Measurements from ENCODE around the gene MPZ.
"Not testable (repeated sequence)": the region's sequence is repeated elsewhere in the genome, so short reads cannot be mapped to it uniquely, and the experiment has no call there.

MPZ gene

GRCh38 chr1:161299347-161299746 is 10.4 kb downstream of the MPZ start:
- no peak for DNase-seq

- no peak for DNase-seq
Measured at GRCh38 chr1:161298116-161298515, 11.7 kb downstream of the MPZ start.

DNA sequence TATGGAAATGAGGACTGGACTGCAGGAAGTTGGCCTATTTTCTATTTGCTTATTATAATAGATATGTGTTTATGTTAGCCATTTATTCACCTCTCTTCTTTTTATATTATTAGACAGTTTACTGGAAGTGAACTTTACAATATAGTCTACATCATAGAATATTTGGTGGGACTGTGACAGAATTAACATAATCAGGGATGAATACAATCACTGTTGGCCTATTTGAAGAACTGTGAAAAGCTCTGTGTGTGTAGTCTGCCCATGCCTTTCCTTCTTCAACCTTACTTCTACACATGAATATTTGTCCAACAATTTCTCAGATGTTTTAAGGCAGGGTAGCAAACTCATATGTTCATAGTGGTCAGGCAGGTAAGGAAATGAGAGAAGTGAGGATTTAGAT is 12.4 kb downstream of the MPZ start:
- DNase-seq: no peak

DNA sequence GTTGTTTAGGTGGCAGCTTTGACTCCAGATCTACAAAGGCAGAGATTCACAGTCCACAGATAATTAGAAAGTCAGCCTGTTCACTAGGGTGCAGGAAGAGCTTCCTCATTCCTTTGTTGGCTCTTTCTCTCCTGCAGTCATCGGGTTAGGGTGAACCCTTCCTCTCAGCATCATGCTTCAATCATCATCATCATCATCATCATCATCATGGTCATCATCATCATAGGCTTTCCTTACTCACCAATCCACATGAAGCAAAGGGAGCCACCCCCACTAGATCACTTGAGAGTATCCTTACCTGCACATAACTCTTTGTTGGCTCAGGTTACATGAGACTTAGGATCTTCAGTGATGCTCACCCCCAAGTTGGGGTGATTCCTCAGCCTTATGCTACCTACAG is 19.0 kb downstream of the MPZ start:
- DNase-seq: no peak

- no peak for DNase-seq
Measured at GRCh38 chr1:161287482-161288054, 22.2 kb downstream of the MPZ start.

- no peak for DNase-seq
Measured at GRCh38 chr1:161285521-161285920, 24.2 kb downstream of the MPZ start.

DNA sequence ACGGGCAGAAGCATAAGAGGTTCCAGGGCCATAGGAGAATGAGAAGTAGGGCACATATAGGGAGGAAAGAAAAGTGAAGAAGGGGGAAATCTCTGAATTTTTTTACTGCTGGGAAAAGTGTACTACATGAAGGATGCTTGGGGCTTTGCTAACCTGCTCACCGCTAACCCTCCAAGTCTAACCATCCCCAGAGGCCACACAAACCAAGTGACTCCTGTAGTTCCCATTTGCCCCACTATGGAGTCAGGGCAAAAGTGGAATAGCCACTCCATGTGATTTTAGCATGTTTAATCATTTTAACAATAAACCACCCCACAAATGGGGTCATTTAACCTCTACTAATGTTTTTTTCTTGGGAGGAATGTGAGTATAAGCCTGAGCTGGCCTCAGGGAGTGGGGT is 24.7 kb downstream of the MPZ start:
- no peak for DNase-seq

DNA sequence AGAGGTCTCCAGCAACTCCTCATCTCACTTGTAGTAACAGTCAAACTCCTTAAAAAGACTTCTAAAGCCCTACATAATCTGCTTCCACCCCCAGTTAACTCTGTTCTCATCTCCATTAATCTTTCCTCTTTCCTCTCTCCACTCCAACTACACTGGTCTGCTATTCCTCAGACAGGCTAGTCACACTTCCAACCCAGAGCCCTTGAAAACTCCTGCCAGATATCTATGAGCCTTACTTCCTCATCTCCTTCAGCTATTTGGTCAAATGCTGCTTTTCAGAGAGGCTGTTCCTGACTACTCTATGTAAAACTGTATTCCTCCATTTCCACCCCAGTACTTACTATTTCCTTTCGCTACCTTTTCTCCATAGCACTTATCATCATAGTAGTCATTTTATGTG is 26.8 kb downstream of the MPZ start:
- DNase-seq: no peak

DNA sequence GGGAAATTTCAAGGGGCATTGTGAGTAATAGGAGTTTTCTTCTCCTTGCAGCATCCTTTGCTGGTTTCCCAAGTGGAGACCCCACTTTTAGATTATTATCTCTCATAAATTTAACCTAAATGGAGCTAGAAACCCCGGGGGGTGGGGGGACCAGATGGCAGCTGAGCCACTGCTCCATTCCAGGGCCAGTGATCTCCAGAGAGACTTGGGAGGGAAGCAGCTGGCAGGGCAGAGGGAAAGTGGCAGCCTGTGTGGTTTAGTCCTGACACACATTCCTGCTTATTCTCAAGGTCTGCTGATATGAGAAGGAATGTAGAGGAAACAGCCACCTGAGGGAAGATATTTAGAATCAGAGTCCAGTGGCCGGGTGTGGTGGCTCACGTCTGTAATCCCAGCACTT is 34.9 kb downstream of the MPZ start:
- DNase-seq: no peak

DNA sequence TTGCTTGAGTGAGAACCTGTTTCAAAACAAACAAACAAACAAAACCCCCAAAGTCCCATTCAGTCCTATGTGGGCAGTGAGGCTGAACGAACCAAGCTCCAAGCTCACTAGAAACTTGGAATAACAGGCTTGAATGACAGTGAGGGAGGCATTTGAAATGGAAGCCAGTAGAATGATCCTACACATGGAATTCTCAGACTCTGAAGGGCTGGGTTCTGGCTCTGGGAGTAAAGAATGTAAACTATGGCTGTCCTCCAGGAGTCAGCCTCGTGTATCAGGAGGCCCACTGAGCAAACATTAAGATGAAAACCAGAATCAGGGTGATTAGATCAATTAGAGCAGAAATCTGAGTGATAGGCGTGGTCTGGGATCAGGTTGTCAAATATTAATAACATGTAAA is 36.4 kb downstream of the MPZ start:
- DNase-seq: no peak

DNA sequence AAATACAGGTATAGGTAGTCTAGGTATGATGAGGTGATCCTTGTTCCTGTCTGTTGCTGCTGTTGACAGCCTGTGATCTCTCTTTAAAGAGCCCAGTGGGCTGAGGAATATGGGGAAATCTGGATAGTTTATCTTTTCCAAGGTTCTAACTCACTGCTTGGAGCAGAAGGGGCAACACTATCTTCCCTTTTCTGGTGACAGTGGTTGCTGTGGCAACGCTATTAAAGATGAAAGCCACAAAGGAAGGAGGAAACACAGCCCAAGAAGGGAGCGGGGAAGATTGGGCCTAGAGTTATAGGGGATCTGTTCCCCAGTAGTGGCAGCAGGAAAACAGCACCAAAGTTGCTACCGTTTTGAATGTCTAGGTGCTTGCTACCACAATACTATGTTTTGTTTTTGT is 42.4 kb downstream of the MPZ start:
- no peak for DNase-seq

DNA sequence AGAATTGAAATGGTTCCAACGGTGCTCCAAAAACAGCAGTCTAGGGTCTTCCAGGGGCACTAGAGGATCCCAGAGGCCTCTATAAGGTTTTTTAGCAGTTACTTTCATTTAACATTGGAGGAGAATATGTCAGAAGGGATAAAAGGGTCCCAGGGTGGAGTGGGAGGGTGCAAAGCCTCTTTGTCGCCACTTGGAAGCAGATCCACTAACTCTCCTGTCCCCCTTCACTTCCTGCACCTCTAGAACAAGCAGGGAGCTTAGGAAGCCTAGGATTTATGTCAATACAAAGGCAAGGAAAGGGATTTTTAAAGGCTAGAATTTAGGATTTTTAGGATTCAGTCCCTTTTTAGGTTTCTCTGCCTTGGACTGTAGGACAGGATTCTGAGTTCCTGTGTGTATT is 42.9 kb downstream of the MPZ start:
- DNase-seq: no peak

GRCh38 chr1:161266202-161266601 is 43.6 kb downstream of the MPZ start:
- no peak for DNase-seq

GRCh38 chr1:161265305-161265704 is 44.5 kb downstream of the MPZ start:
- DNase-seq: no peak

- DNase-seq: no peak
Measured at GRCh38 chr1:161261261-161262235, 48.2 kb downstream of the MPZ start.

DNA sequence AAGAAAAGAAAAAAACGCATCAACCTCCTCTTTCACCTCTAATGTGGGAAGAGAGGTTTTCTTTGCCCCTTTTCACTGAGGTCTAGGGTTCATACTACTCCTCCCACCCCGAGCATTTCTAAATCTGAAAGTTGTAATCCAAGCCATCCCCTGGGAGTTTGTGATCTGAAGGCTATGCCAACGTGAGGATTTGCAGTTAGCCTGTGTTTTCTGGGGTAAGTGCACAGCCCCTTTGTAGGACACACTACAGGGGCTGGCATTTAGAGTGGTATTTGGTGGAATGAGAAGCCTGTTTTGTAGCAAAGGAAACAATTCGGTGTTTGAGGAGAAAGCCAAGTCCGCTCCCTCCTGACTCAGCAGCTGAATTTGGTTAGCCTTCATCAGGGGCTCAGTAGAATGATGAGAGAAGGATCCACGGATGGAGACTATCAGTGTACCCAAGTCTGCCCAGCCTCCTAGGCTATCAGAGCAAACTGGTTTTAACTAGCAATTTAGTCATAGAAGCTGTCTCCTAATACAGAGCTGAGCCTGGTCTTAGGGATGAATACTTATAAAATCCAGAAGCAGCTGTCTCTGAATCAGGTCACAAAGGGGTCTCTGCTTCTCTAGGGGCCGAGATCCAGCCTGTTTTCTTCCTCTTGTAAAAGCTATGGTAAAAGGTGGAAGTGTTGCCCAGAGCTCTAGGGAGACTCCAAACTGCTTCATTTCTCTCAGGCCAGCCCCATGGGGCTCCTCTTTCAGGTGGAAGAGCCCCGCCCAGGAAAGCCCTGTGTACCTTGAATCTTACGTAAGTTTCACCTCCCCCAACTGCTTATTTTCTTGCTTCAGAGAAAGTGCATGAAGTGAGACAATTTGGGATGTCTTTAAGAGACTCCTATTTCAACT is 49.1 kb downstream of the MPZ start:
- DNase-seq: no peak

DNA sequence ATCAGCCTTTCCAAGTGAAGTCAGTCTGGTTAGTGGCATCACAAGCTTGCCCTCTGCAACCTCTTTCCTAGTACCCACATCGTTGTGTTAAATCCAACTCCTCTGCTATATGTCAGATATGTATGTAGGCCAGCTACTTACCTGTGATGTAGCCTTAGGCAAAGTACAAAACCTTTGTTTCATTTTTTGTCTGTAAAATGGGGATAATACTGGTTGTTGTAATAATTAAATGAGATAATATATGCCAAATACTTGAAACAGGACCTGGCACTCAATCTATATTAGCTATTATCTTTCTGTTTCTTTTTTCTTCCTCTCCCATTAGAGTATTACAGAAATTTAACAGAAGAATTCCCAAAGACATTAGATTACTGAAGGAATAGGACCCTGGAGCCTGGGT is 50.0 kb downstream of the MPZ start:
- DNase-seq: no peak

- DNase-seq: no peak
Measured at GRCh38 chr1:161259345-161259702, 50.4 kb downstream of the MPZ start.

- no peak for DNase-seq
Measured at GRCh38 chr1:161258439-161259344, 51.1 kb downstream of the MPZ start, which contains the start of gene PCP4L1. Gene PCP4L1 (plus strand): TSS chr1:161258745. CDS start chr1:161258975, 230 bp downstream.

GRCh38 chr1:161257109-161257508 is 52.7 kb downstream of the MPZ start:
- DNase-seq: not testable (repeated sequence)

DNA sequence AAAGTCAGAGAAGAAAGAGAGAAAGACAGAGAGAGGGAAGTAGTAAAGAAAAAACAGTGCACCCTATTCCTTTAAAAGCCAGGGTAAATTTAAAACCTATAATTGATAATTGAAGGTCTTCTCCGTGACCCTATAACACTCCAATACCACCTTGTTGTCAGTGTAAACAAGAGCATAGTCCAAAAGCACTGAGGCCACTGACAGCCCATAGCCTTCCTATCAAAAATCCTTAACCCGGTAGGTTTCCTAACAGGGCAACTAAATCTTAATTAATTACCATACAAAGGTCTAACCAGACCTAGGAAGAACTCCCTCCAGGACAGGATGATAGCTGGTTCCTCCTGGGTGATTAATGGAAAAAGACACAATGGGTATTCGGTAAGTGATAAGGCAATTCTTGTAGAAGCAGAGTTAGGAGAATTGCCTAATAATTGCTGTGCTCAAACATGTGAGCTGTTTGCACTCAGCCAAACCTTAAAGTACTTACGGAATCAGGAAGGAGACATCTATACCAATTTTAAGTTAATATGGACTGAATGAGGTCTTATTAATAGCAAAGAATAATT is 53.7 kb downstream of the MPZ start:
- DNase-seq: not testable (repeated sequence)

GRCh38 chr1:161255302-161255701 is 54.5 kb downstream of the MPZ start:
- DNase-seq: not testable (repeated sequence)

Data from NCI-H1417 treated with DMSO at 0.1 percent for 48 hours (cell line).